Measurements from ENCODE around the gene BEND4.
"Not testable (repeated sequence)": the region's sequence is repeated elsewhere in the genome, so short reads cannot be mapped to it uniquely, and the experiment has no call there.

Gene BEND4

GRCh38 chr4:42152507-42153504 lies at the start of gene BEND4:
Gene BEND4 (minus strand): TSS chr4:42152655. CDS start chr4:42152143, 512 bp downstream.
- no peak for DNase-seq

GRCh38 chr4:42197341-42197740 lies 44.9 kb upstream of the BEND4 start:
- DNase-seq, result no peak

GRCh38 chr4:42172921-42173320 lies 20.5 kb upstream of the BEND4 start:
- no peak for DNase-seq

- DNase-seq, result no peak
These were observed 19.8 kb upstream of the BEND4 start for GRCh38 chr4:42172128-42172790.

GRCh38 chr4:42167709-42168108 lies 15.3 kb upstream of the BEND4 start:
- DNase-seq, result peak; percentile 5

- not testable (repeated sequence) for DNase-seq
These were observed 13.7 kb upstream of the BEND4 start for GRCh38 chr4:42166186-42166585.

- no peak for DNase-seq
These were observed 7.0 kb upstream of the BEND4 start for GRCh38 chr4:42159271-42160001.

GRCh38 chr4:42151568-42152506 lies 618 bp downstream of the BEND4 start:
- DNase-seq, result no peak

- no peak for DNase-seq
These were observed 1.5 kb downstream of the BEND4 start for GRCh38 chr4:42150653-42151567.

- DNase-seq, result no peak
These were observed 3.5 kb downstream of the BEND4 start for GRCh38 chr4:42149004-42149403.

GRCh38 chr4:42148425-42148824 lies 4.0 kb downstream of the BEND4 start:
- DNase-seq, result no peak

GRCh38 chr4:42144028-42144427 lies 8.4 kb downstream of the BEND4 start:
- DNase-seq, result no peak

GRCh38 chr4:42142591-42142990 lies 9.9 kb downstream of the BEND4 start:
- no peak for DNase-seq

GRCh38 chr4:42136371-42136770 lies 16.1 kb downstream of the BEND4 start:
- DNase-seq, result no peak

- DNase-seq, result no peak
These were observed 19.4 kb downstream of the BEND4 start for GRCh38 chr4:42133006-42133405.

- DNase-seq, result no peak
These were observed 20.4 kb downstream of the BEND4 start for GRCh38 chr4:42132099-42132498.

- no peak for DNase-seq
These were observed 29.3 kb downstream of the BEND4 start for GRCh38 chr4:42123071-42123644.

GRCh38 chr4:42122237-42122636 lies 30.2 kb downstream of the BEND4 start:
- DNase-seq, result no peak

GRCh38 chr4:42119886-42120285 lies 32.6 kb downstream of the BEND4 start:
- no peak for DNase-seq

- no peak for DNase-seq
These were observed 39.6 kb downstream of the BEND4 start for GRCh38 chr4:42112846-42113245.

- DNase-seq, result no peak
These were observed 47.9 kb downstream of the BEND4 start for GRCh38 chr4:42104521-42104920.

All from NCI-H1048 (cell line).